ENCODE data around the gene CCDC110.

- no peak for TF ChIP-seq POLR2A (IDR thresholded peaks at IDR 0.05)
- TF ChIP-seq POLR2AphosphoS5 (IDR thresholded peaks at IDR 0.05) = no peak
Observed at GRCh38 chr4:185481401-185481800, 9.9 kb upstream of the CCDC110 start.
